GM12892 (cell line): ENCODE data around the gene TMEM201.

Experiments used
- POLR2A ChIP-seq: IDR thresholded peaks from 2 replicates; pipeline ENCODE4 v1.6.1; 2011; ENCODE audit warnings: low read depth, low read length, control low read depth
- POLR2AphosphoS5 ChIP-seq: IDR thresholded peaks from 2 replicates; pipeline ENCODE4 v1.6.1; 2011; ENCODE audit warnings: low read depth, low read length, control low read depth
- TAF1 ChIP-seq: IDR thresholded peaks from 2 replicates; pipeline ENCODE4 v1.6.1; 2011; ENCODE audit warnings: low read depth, mild to moderate bottlenecking, control low read depth, low read length, borderline replicate concordance

DNA sequence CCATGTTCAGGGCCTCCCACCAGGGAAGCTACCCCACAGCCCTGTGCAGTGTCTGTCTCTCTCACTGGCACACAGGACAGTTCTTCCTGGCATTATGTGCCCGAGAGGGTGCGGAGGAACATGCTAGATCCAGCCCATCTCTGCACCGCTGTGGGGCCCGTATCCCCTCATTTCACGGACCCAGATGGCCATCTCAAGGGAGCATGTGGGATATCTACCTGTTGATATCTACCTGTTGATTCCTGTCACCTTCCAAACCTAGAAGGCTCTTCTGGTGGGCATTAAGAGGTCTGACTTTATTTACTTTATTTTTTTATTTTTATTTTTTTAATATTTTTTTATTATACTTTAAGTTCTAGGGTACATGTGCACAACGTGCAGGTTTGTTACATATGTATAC is 74.5 kb downstream of the TMEM201 start:
- TF ChIP-seq POLR2A (no peak), TAF1 (no peak), POLR2AphosphoS5 (no peak)
